OCI-LY3 (cell line): ENCODE results near the gene BTNL8.

Source experiments
- CTCF ChIP-seq: fragments of 200-600, 300-600 bp; sonication (generic); IDR thresholded peaks from 2 replicates; pipeline ENCODE4 v1.5.1; 2014; ENCODE audit warnings: antibody characterized with exemption, low read length, low read depth
- EZH2phosphoT487 ChIP-seq: fragments of 200-600 bp; shearing (Covaris generic); IDR thresholded peaks from 2 replicates; pipeline ENCODE4 v1.6.1; 2018; ENCODE audit warnings: antibody characterized with exemption, mixed run types, low read depth

GRCh38 chr5:180853848-180854176, 45.1 kb upstream of the BTNL8 start:
- TF ChIP-seq CTCF, result no peak
- no peak for TF ChIP-seq EZH2phosphoT487
